ENCODE measurements around the gene MMD. TPM values are rescaled to one million over a fixed set of nuclear protein-coding genes. Genes with fewer than 3 reads are reported as not detected.
"Not testable (repeated sequence)": the region's sequence is repeated elsewhere in the genome, so short reads cannot be mapped to it uniquely, and the experiment has no call there.

The MMD gene
- total RNA-seq, 1 experiment from 2014 or later, result 9.1 TPM

- DNase-seq (ENCODE audit: extremely low read depth, low read depth), result no peak
Observed at GRCh38 chr17:55444471-55445441, 23.1 kb upstream of the MMD start.

GRCh38 chr17:55443904-55444303 is 22.3 kb upstream of the MMD start:
- no peak for DNase-seq (ENCODE audit: extremely low read depth, low read depth)

- no peak for DNase-seq (ENCODE audit: extremely low read depth, low read depth)
Observed at GRCh38 chr17:55442953-55443683, 21.5 kb upstream of the MMD start.

- no peak for DNase-seq (ENCODE audit: extremely low read depth, low read depth)
Observed at GRCh38 chr17:55442462-55442861, 20.8 kb upstream of the MMD start.

- DNase-seq (ENCODE audit: extremely low read depth, low read depth), result no peak
Observed at GRCh38 chr17:55441544-55441943, 19.9 kb upstream of the MMD start.

GRCh38 chr17:55440391-55440790 is 18.8 kb upstream of the MMD start:
- DNase-seq (ENCODE audit: extremely low read depth, low read depth), result no peak

- DNase-seq (ENCODE audit: extremely low read depth, low read depth), result no peak
Observed at GRCh38 chr17:55437159-55437605, 15.5 kb upstream of the MMD start.

- DNase-seq (ENCODE audit: extremely low read depth, low read depth), result no peak
Observed at GRCh38 chr17:55436224-55437158, 14.9 kb upstream of the MMD start.

GRCh38 chr17:55435408-55435807 is 13.8 kb upstream of the MMD start:
- DNase-seq (ENCODE audit: extremely low read depth, low read depth), result no peak

- DNase-seq (ENCODE audit: extremely low read depth, low read depth), result no peak
Observed at GRCh38 chr17:55434721-55435120, 13.1 kb upstream of the MMD start.

GRCh38 chr17:55433629-55434422 is 12.2 kb upstream of the MMD start:
- peak; percentile 19 for DNase-seq (ENCODE audit: extremely low read depth, low read depth)

GRCh38 chr17:55433029-55433628 is 11.5 kb upstream of the MMD start:
- DNase-seq (ENCODE audit: extremely low read depth, low read depth), result no peak

GRCh38 chr17:55432358-55433028 is 10.9 kb upstream of the MMD start:
- no peak for DNase-seq (ENCODE audit: extremely low read depth, low read depth)

GRCh38 chr17:55431914-55432313 is 10.3 kb upstream of the MMD start:
- DNase-seq (ENCODE audit: extremely low read depth, low read depth), result not testable (repeated sequence)

GRCh38 chr17:55430541-55431288 is 9.1 kb upstream of the MMD start:
- DNase-seq (ENCODE audit: extremely low read depth, low read depth), result no peak

GRCh38 chr17:55427587-55427882 is 5.9 kb upstream of the MMD start:
- DNase-seq (ENCODE audit: extremely low read depth, low read depth), result no peak

- DNase-seq (ENCODE audit: extremely low read depth, low read depth), result no peak
Observed at GRCh38 chr17:55426851-55427586, 5.4 kb upstream of the MMD start.

Data from NCI-H460 (cell line).